GM18951 (cell line): ENCODE measurements around the gene TCAIM.

Source experiments
- POLR2A ChIP-seq: IDR thresholded peaks from 4 replicates; pipeline ENCODE4 v1.6.1; 2011; ENCODE audit warnings: mild to moderate bottlenecking; ENCODE audit not compliant: insufficient read length, insufficient read depth; ENCODE audit errors: extremely low read depth
- in situ Hi-C: fragments of 300-500 bp; cut with MboI; formaldehyde crosslinking; loops from one replicate; pipeline ENCODE4 v1.12.0; 2022; ENCODE audit warnings: low sequenced_read_pairs, mixed read lengths, inconsistent platforms; ENCODE audit not compliant: unreplicated experiment

Gene TCAIM

GRCh38 chr3:44455318-44455717 lies 116.8 kb downstream of the TCAIM start:
- in situ Hi-C loops, result no loop called here

More at GRCh38 chr3:44455318-44455717, 116.8 kb downstream of the TCAIM start:
- TF ChIP-seq POLR2A, result no peak
